ENCODE data around the gene KCTD14. TPM values are rescaled to one million over a fixed set of nuclear protein-coding genes. Genes with fewer than 3 reads are reported as not detected.

Gene KCTD14
- total and polyA plus RNA-seq, 9 of the 15 experiments (the other 6 are each of a cell fraction or from before 2014, with no cell fraction given) = 0.04 to 0.30 (median 0.11) TPM; not detected in 2

- TF ChIP-seq ZNF449 (CRISPR knock-in tag; IDR thresholded peaks at IDR 0.05) = no peak; the same call in 1 of the 2 replicates
- peak; percentile 21; the same call in 1 of the 2 replicates for TF ChIP-seq MTA2 (IDR thresholded peaks at IDR 0.05; ENCODE audit: low read depth)
- TF ChIP-seq ZNF316 (IDR thresholded peaks at IDR 0.05) = no peak
- no peak for TF ChIP-seq MAFG (tag; conservative IDR thresholded peaks at IDR 0.05)
- peak in 1 of 2 experiments; percentile 47; a peak in 1 of 4 replicates for TF ChIP-seq FOXA3 (CRISPR knock-in tag; conservative IDR thresholded peaks at IDR 0.05 in 1 of 2, IDR thresholded peaks at IDR 0.05 in 1 of 2)
- TF ChIP-seq NCOA1 (IDR thresholded peaks at IDR 0.05; ENCODE audit: low read depth) = no peak
- TF ChIP-seq ZNF511 (CRISPR knock-in tag; IDR thresholded peaks at IDR 0.05) = no peak
- no peak for TF ChIP-seq UBTF (IDR thresholded peaks at IDR 0.05; ENCODE audit: borderline replicate concordance in 1 of 2, low read depth in 2 of 2, low read length in 2 of 2)
- no peak for TF ChIP-seq CBFA2T3 (IDR thresholded peaks at IDR 0.05)
- peak; percentile 86 for TF ChIP-seq KLF6 (CRISPR knock-in tag; IDR thresholded peaks at IDR 0.05; ENCODE audit: borderline replicate concordance)
- TF ChIP-seq ZNF408 (CRISPR knock-in tag; IDR thresholded peaks at IDR 0.05; ENCODE audit: low read depth) = no peak
- no peak for TF ChIP-seq CHCHD3 (CRISPR knock-in tag; IDR thresholded peaks at IDR 0.05)
- TF ChIP-seq, protein P1, sequence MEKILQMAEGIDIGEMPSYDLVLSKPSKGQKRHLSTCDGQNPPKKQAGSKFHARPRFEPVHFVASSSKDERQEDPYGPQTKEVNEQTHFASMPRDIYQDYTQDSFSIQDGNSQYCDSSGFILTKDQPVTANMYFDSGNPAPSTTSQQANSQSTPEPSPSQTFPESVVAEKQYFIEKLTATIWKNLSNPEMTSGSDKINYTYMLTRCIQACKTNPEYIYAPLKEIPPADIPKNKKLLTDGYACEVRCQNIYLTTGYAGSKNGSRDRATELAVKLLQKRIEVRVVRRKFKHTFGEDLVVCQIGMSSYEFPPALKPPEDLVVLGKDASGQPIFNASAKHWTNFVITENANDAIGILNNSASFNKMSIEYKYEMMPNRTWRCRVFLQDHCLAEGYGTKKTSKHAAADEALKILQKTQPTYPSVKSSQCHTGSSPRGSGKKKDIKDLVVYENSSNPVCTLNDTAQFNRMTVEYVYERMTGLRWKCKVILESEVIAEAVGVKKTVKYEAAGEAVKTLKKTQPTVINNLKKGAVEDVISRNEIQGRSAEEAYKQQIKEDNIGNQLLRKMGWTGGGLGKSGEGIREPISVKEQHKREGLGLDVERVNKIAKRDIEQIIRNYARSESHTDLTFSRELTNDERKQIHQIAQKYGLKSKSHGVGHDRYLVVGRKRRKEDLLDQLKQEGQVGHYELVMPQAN (IDR thresholded peaks at IDR 0.05; ENCODE audit: borderline replicate concordance) = no peak
- no peak for TF ChIP-seq NCOA2 (IDR thresholded peaks at IDR 0.05; ENCODE audit: partially characterized antibody in 2 of 2)
- no peak for TF ChIP-seq MEIS2 (IDR thresholded peaks at IDR 0.05; ENCODE audit: partially characterized antibody)
- no peak for TF ChIP-seq THRAP3 (IDR thresholded peaks at IDR 0.05; ENCODE audit: borderline replicate concordance)
- peak; percentile 5 to 19; a peak in 1 of 4 replicates for TF ChIP-seq ETV6 (IDR thresholded peaks at IDR 0.05; ENCODE audit: borderline replicate concordance in 1 of 2, low read depth in 2 of 2, low read length in 1 of 2)
- TF ChIP-seq ETV6 (CRISPR knock-in tag; IDR thresholded peaks at IDR 0.05; ENCODE audit: borderline replicate concordance) = no peak
- TF ChIP-seq PREB (CRISPR knock-in tag; IDR thresholded peaks at IDR 0.05) = no peak
- no peak for TF ChIP-seq CC2D1A (IDR thresholded peaks at IDR 0.05)
- no peak for TF ChIP-seq TRIM28 (IDR thresholded peaks at IDR 0.05)
These were observed 28.1 kb upstream of the KCTD14 start (continued) for GRCh38 chr11:78050964-78051831.
